ENCODE measurements around the gene FOXN3.

The FOXN3 gene

GRCh38 chr14:89359477-89360222 is 57.4 kb downstream of the FOXN3 start:
- no peak for DNase-seq (ENCODE audit: low read depth in 2 of 2)

- no peak for DNase-seq (ENCODE audit: low read depth in 2 of 2)
Observed at GRCh38 chr14:89357655-89358297, 59.3 kb downstream of the FOXN3 start.

- DNase-seq (ENCODE audit: low read depth in 2 of 2): no peak
Observed at GRCh38 chr14:89356927-89357326, 60.1 kb downstream of the FOXN3 start.

- DNase-seq (ENCODE audit: low read depth in 2 of 2): no peak
Observed at GRCh38 chr14:89356496-89356895, 60.5 kb downstream of the FOXN3 start.

GRCh38 chr14:89353766-89354113 is 63.3 kb downstream of the FOXN3 start:
- DNase-seq (ENCODE audit: low read depth in 2 of 2): no peak

GRCh38 chr14:89352976-89353765 is 63.9 kb downstream of the FOXN3 start:
- no peak for DNase-seq (ENCODE audit: low read depth in 2 of 2)

- peak in 1 of 2 donors; percentile 9 for DNase-seq (ENCODE audit: low read depth in 2 of 2)
Observed at GRCh38 chr14:89351516-89352404, 65.3 kb downstream of the FOXN3 start.

GRCh38 chr14:89351221-89351515 is 65.9 kb downstream of the FOXN3 start:
- DNase-seq (ENCODE audit: low read depth in 2 of 2): no peak

GRCh38 chr14:89350152-89350551 is 66.9 kb downstream of the FOXN3 start:
- DNase-seq (ENCODE audit: low read depth in 2 of 2): no peak

GRCh38 chr14:89349171-89350008 is 67.6 kb downstream of the FOXN3 start:
- DNase-seq (ENCODE audit: low read depth in 2 of 2): no peak

- no peak for DNase-seq (ENCODE audit: low read depth in 2 of 2)
Observed at GRCh38 chr14:89348722-89349121, 68.3 kb downstream of the FOXN3 start.

GRCh38 chr14:89347885-89348284 is 69.1 kb downstream of the FOXN3 start:
- DNase-seq (ENCODE audit: low read depth in 2 of 2): no peak

GRCh38 chr14:89344920-89345254 is 72.1 kb downstream of the FOXN3 start:
- no peak for DNase-seq (ENCODE audit: low read depth in 2 of 2)

- DNase-seq (ENCODE audit: low read depth in 2 of 2): no peak
Observed at GRCh38 chr14:89343356-89343755, 73.7 kb downstream of the FOXN3 start.

- no peak for DNase-seq (ENCODE audit: low read depth in 2 of 2)
Observed at GRCh38 chr14:89342049-89342448, 75.0 kb downstream of the FOXN3 start.

- no peak for DNase-seq (ENCODE audit: low read depth in 2 of 2)
Observed at GRCh38 chr14:89340200-89341181, 76.5 kb downstream of the FOXN3 start.

GRCh38 chr14:89339579-89339978 is 77.5 kb downstream of the FOXN3 start:
- no peak for DNase-seq (ENCODE audit: low read depth in 2 of 2)

GRCh38 chr14:89339158-89339557 is 77.9 kb downstream of the FOXN3 start:
- no peak for DNase-seq (ENCODE audit: low read depth in 2 of 2)

- no peak for DNase-seq (ENCODE audit: low read depth in 2 of 2)
Observed at GRCh38 chr14:89336338-89336737, 80.7 kb downstream of the FOXN3 start.

GRCh38 chr14:89332031-89332430 is 85.0 kb downstream of the FOXN3 start:
- no peak for DNase-seq (ENCODE audit: low read depth in 2 of 2)
